Astrocyte (in vitro differentiated cells and primary cell): ENCODE results near the gene RMND5A. TPM values are rescaled to one million over a fixed set of nuclear protein-coding genes. Genes with fewer than 3 reads are reported as not detected.

Experiments
- DNase-seq: peaks from one replicate; pipeline ENCODE4 v3.0.0-alpha.2; 2010; ENCODE audit warnings: low read depth
- FAIRE-seq: peaks from 2 replicates; lab custom pipeline; 2011; peaks lifted over from hg19 to GRCh38; lab: Jason Lieb, UNC
- H2AFZ ChIP-seq: 2 replicates; pipeline ENCODE4 v1.6.0; 2012; ENCODE audit warnings: low read depth, low read length, inconsistent platforms
- H3K27ac ChIP-seq: 2 replicates; pipeline ENCODE4 v1.5.1; 2011; ENCODE audit warnings: low read depth, low read length, inconsistent platforms
- H3K27me3 ChIP-seq: 2 replicates; pipeline ENCODE4 v1.6.0; 2011; ENCODE audit warnings: low read length, inconsistent platforms; ENCODE audit not compliant: insufficient read depth
- H3K36me3 ChIP-seq: 2 replicates; pipeline ENCODE4 v1.5.1; 2011; ENCODE audit warnings: low read length, inconsistent platforms; ENCODE audit not compliant: insufficient read depth
- H3K4me1 ChIP-seq: 2 replicates; pipeline ENCODE4 v1.5.1; 2011; ENCODE audit warnings: low read length, inconsistent platforms; ENCODE audit not compliant: insufficient read depth
- H3K4me2 ChIP-seq: 2 replicates; pipeline ENCODE4 v1.6.0; 2012; ENCODE audit warnings: low read length, inconsistent platforms
- H3K4me3 ChIP-seq: 2 replicates; pipeline ENCODE4 v1.5.1; 2011; ENCODE audit warnings: low read depth, mild to moderate bottlenecking, low read length, inconsistent platforms; ENCODE audit not compliant: insufficient read depth
- H3K79me2 ChIP-seq: 2 replicates; pipeline ENCODE4 v1.6.0; 2012; ENCODE audit warnings: mild to moderate bottlenecking, low read length, inconsistent platforms; ENCODE audit not compliant: insufficient read depth
- H3K9ac ChIP-seq: 2 replicates; pipeline ENCODE4 v1.6.0; 2012; ENCODE audit warnings: mild to moderate bottlenecking, low read length, inconsistent platforms
- H3K9me3 ChIP-seq: 2 replicates; pipeline ENCODE4 v1.5.1; 2012; ENCODE audit warnings: low read depth, mild to moderate bottlenecking, low read length, inconsistent platforms; ENCODE audit not compliant: insufficient read depth
- H4K20me1 ChIP-seq: 2 replicates; pipeline ENCODE4 v1.6.0; 2012; ENCODE audit warnings: low read length, inconsistent platforms; ENCODE audit not compliant: insufficient read depth
- H3K27ac Mint-ChIP-seq: one replicate; pipeline ENCODE4 v1.8.0; 2021; ENCODE audit warnings: mild to moderate bottlenecking, mixed read lengths; ENCODE audit not compliant: unreplicated experiment
- H3K27me3 Mint-ChIP-seq: one replicate; pipeline ENCODE4 v1.8.0; 2021; ENCODE audit warnings: low read depth, mixed read lengths; ENCODE audit not compliant: unreplicated experiment
- H3K36me3 Mint-ChIP-seq: one replicate; pipeline ENCODE4 v1.8.0; 2021; ENCODE audit warnings: low read depth, mixed read lengths; ENCODE audit not compliant: unreplicated experiment
- H3K4me1 Mint-ChIP-seq: one replicate; pipeline ENCODE4 v1.8.0; 2021; ENCODE audit warnings: low read depth, mixed read lengths; ENCODE audit not compliant: unreplicated experiment
- H3K4me3 Mint-ChIP-seq: one replicate; pipeline ENCODE4 v1.8.0; 2021; ENCODE audit warnings: mild to moderate bottlenecking, moderate library complexity, mixed read lengths; ENCODE audit not compliant: unreplicated experiment
- H3K9me3 Mint-ChIP-seq: one replicate; pipeline ENCODE4 v1.8.0; 2021; ENCODE audit warnings: mild to moderate bottlenecking, mixed read lengths; ENCODE audit not compliant: unreplicated experiment
- EZH2 ChIP-seq: IDR thresholded peaks from 2 replicates; pipeline ENCODE4 v1.6.1; 2012; ENCODE audit warnings: mild to moderate bottlenecking, low read length, inconsistent platforms; ENCODE audit not compliant: insufficient read depth
- total RNA-seq: library from RNA; stranded (reverse); gene quantifications from 2 replicates; pipeline ENCODE4 v1.2.1, GENCODE V29; 2021
- TF ChIP-seq, protein P1 (sequence below): IDR thresholded peaks from 2 replicates; pipeline ENCODE4 v1.5.1; 2011; ENCODE audit warnings: low read depth, mild to moderate bottlenecking, inconsistent platforms, low read length, moderate library complexity; ENCODE audit not compliant: insufficient read depth

RMND5A gene
- total RNA-seq, 1 donor from 2014 or later: 33.6 TPM

DNA sequence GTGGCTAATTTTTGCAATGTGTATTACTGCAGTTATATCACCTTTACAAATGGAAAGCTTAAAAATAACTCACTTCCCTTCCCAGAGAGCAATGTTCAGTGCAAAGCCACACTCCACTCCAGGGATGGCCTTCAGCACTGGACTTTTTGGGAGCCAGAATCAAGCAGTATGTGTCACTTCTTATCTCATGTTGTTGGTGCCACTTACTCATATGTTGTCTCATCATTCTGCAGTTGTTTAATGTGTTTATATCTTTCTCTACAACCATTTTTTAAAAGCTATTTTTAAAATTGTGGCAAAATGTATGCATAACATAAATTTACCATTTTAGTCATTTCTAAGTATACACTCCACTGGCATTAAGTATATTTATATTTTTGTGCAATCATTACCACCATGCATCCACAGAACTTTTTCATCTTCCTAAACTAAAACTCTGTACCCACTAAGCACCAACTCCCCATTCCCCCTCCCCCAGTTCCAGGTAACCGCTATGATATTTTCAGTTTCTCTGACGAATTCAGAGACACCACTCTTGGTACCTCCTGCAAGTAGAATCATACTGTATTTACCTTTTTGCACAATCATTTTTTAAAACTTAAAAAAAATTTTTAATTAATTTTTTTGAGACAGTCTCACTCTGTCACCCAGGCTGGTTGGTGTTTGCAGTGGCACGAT is 102.7 kb downstream of the RMND5A start:
- Mint-ChIP-seq H3K9me3 (peaks cover 4% of the 10 kb centered on the region), H3K4me1 (no peaks in the 10 kb centered on the region), H3K4me3 (no peak overlapping the region), H3K27me3 (peaks cover 4% of the 10 kb centered on the region), H3K36me3 (peaks cover 1% of the 10 kb centered on the region), H3K27ac (no peak overlapping the region)
- H2AFZ ChIP-seq: no peak overlapping the region
- no peaks in the 10 kb centered on the region for H3K79me2 ChIP-seq
- H3K9me3 ChIP-seq: no peaks in the 10 kb centered on the region
- H3K27me3 ChIP-seq: peaks cover 5% of the 10 kb centered on the region
- H4K20me1 ChIP-seq: no peaks in the 10 kb centered on the region
- TF ChIP-seq, protein P1, sequence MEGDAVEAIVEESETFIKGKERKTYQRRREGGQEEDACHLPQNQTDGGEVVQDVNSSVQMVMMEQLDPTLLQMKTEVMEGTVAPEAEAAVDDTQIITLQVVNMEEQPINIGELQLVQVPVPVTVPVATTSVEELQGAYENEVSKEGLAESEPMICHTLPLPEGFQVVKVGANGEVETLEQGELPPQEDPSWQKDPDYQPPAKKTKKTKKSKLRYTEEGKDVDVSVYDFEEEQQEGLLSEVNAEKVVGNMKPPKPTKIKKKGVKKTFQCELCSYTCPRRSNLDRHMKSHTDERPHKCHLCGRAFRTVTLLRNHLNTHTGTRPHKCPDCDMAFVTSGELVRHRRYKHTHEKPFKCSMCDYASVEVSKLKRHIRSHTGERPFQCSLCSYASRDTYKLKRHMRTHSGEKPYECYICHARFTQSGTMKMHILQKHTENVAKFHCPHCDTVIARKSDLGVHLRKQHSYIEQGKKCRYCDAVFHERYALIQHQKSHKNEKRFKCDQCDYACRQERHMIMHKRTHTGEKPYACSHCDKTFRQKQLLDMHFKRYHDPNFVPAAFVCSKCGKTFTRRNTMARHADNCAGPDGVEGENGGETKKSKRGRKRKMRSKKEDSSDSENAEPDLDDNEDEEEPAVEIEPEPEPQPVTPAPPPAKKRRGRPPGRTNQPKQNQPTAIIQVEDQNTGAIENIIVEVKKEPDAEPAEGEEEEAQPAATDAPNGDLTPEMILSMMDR: no peak
- no peak for TF ChIP-seq EZH2
- H3K27ac ChIP-seq: no peak overlapping the region
- H3K36me3 ChIP-seq: no peaks in the 10 kb centered on the region
- no peak for FAIRE-seq
- H3K4me1 ChIP-seq: no peaks in the 10 kb centered on the region
- DNase-seq: no peak
- H3K9ac ChIP-seq: no peak overlapping the region
- H3K4me3 ChIP-seq: no peak overlapping the region
- no peak overlapping the region for H3K4me2 ChIP-seq

- Histone ChIP-seq H3K4me2 (no peak overlapping the region), H3K27me3 (no peaks in the 10 kb centered on the region), H2AFZ (no peak overlapping the region), H4K20me1 (no peaks in the 10 kb centered on the region), H3K27ac (no peak overlapping the region), H3K4me1 (no peaks in the 10 kb centered on the region), H3K9ac (no peak overlapping the region), H3K36me3 (no peaks in the 10 kb centered on the region), H3K4me3 (no peak overlapping the region), H3K79me2 (no peaks in the 10 kb centered on the region), H3K9me3 (no peaks in the 10 kb centered on the region)
- H3K9me3 Mint-ChIP-seq: peaks cover 4% of the 10 kb centered on the region
- peaks cover 5% of the 10 kb centered on the region for H3K27me3 Mint-ChIP-seq
- FAIRE-seq (no peak), DNase-seq (no peak)
- no peaks in the 10 kb centered on the region for H3K36me3 Mint-ChIP-seq
- no peak overlapping the region for H3K4me3 Mint-ChIP-seq
- no peak overlapping the region for H3K27ac Mint-ChIP-seq
- H3K4me1 Mint-ChIP-seq: no peaks in the 10 kb centered on the region
- TF ChIP-seq, protein P1: no peak
- no peak for TF ChIP-seq EZH2
These were observed 105.1 kb downstream of the RMND5A start for GRCh38 chr2:86825036-86825692.
